ENCODE data around the gene ATP8A1. TPM values are rescaled to one million over a fixed set of nuclear protein-coding genes. Genes with fewer than 3 reads are reported as not detected.

Gene ATP8A1
- total and polyA plus RNA-seq, 2 of the 8 experiments (the other 6 are each of a cell fraction or from before 2014, with no cell fraction given) = 3.7 to 14.9 TPM

GRCh38 chr4:42625329-42625728 lies 31.6 kb downstream of the ATP8A1 start:
- no peak overlapping the region for H4K91ac ChIP-seq (replicated peaks; ENCODE audit: insufficient read length, low read length)
- no peak overlapping the region for H2BK15ac ChIP-seq (ENCODE audit: low read length)
- H3K23me2 ChIP-seq (ENCODE audit: low read depth, low read length) = no peaks in the 10 kb centered on the region
- no peak overlapping the region for H3K4me2 ChIP-seq (ENCODE audit: insufficient read depth in 1 of 2, low read depth in 2 of 2, low read length in 2 of 2)
- H2BK12ac ChIP-seq (ENCODE audit: low read depth, low read length) = no peak overlapping the region
- H3K79me1 ChIP-seq (ENCODE audit: low read depth, low read length) = no peaks in the 10 kb centered on the region
- no peak overlapping the region for H2BK20ac ChIP-seq (ENCODE audit: low read length)
- H3K4me3 ChIP-seq (ENCODE audit: extremely low read depth in 1 of 4, insufficient read depth in 2 of 4, low read depth in 3 of 4, low read length in 4 of 4) = no peak overlapping the region
- no peak overlapping the region for H2BK120ac ChIP-seq (replicated peaks; ENCODE audit: low read depth, low read length)
- no peaks in the 10 kb centered on the region for H4K20me1 ChIP-seq (replicated peaks in 1 of 2; ENCODE audit: control insufficient read depth in 1 of 2, insufficient read depth in 2 of 2, low read length in 2 of 2)
- no peak overlapping the region for H3K56ac ChIP-seq (replicated peaks; ENCODE audit: insufficient read length, low read depth, low read length)
- no peak overlapping the region for H3K4ac ChIP-seq (replicated peaks; ENCODE audit: insufficient read length, low read depth, low read length)
- POLR2A ChIA-PET (ENCODE audit: partially characterized antibody) = interaction anchor here (1.0 kb wide), 1 partner anchor 20 kb away, joined by 3 read pairs; no protein-coding TSS in a partner anchor
- H3K9me3 ChIP-seq (ENCODE audit: insufficient read depth in 2 of 2, low read depth in 1 of 2, low read length in 1 of 2) = no peaks in the 10 kb centered on the region
- 80% methylated on average over 4 of the region's 4 CpGs; no CpG with 5 or more reads in 1 of the 2 experiments for WGBS, 2 experiments (ENCODE audit: extremely low coverage in 1 of 2, insufficient coverage in 1 of 2, insufficient read length in 1 of 2, insufficient replicate concordance in 2 of 2, low coverage in 1 of 2, low lambda C conversion rate in 2 of 2, missing lambda C conversion rate in 1 of 2)
- H3K9ac ChIP-seq (replicated peaks in 1 of 4; ENCODE audit: extremely low read depth in 1 of 4, low read depth in 3 of 4, low read length in 3 of 4) = no peak overlapping the region
- H3K23ac ChIP-seq (ENCODE audit: insufficient read length) = no peak overlapping the region
- DNase-seq (ENCODE audit: low read depth in 1 of 2, low spot score in 2 of 2) (no peak), FAIRE-seq (no peak)
- no peaks in the 10 kb centered on the region for H3K79me2 ChIP-seq (ENCODE audit: control insufficient read depth in 1 of 2, insufficient read depth in 2 of 2, low read length in 2 of 2)
- no peaks in the 10 kb centered on the region for H3K27me3 ChIP-seq (replicated peaks in 1 of 4; ENCODE audit: control insufficient read depth in 3 of 4, extremely low read depth in 1 of 4, insufficient read depth in 3 of 4, low read length in 3 of 4)
- no peak overlapping the region for H2BK5ac ChIP-seq (ENCODE audit: low read depth, low read length)
- peaks cover 0 to 2% (median 0%) of the 10 kb centered on the region in 4 experiments; a peak in 1 of 7 replicates for H3K4me1 ChIP-seq (replicated peaks in 1 of 4; ENCODE audit: control insufficient read depth in 3 of 4, insufficient read depth in 4 of 4, low read length in 3 of 4)
- no peaks in the 10 kb centered on the region for H3K36me3 ChIP-seq (ENCODE audit: control insufficient read depth in 2 of 4, insufficient read depth in 4 of 4, low read length in 3 of 4)
- CTCF ChIA-PET (ENCODE audit: partially characterized antibody) = interaction anchor here (1.0 kb wide), 1 partner anchor 57 kb away, joined by 4 read pairs; no protein-coding TSS in a partner anchor
- no peak overlapping the region for H4K8ac ChIP-seq (ENCODE audit: extremely low read depth, insufficient read depth, low read length)
- no peak overlapping the region for H2AFZ ChIP-seq (ENCODE audit: low read length)
- H3K27ac ChIP-seq (ENCODE audit: low read depth, low read length) = no peak overlapping the region
- no peak overlapping the region for H3K18ac ChIP-seq (ENCODE audit: extremely low read depth, low read length)
- no peak overlapping the region for H4K5ac ChIP-seq (ENCODE audit: insufficient read length, low read depth, low read length)
- no peak for TF ChIP-seq KDM5A (IDR thresholded peaks at IDR 0.05; ENCODE audit: low read length)
- no peak for TF ChIP-seq E2F6 (IDR thresholded peaks at IDR 0.05)
- no peak for TF ChIP-seq SIX5 (IDR thresholded peaks at IDR 0.05; ENCODE audit: low read depth, low read length)
- no peak for TF ChIP-seq JUND (IDR thresholded peaks at IDR 0.05; ENCODE audit: low read length)
- no peak overlapping the region for H3K14ac ChIP-seq (ENCODE audit: insufficient read length)
- no peak overlapping the region for H2AK5ac ChIP-seq (ENCODE audit: low read depth, low read length)
